Left forelimb (tissue), 1 donor: ENCODE data around the gene MAL.

Source experiments
- DNase-seq: peaks from one replicate; pipeline ENCODE4 v3.0.0-alpha.2; 2018; ENCODE audit warnings: low spot score

Gene MAL

GRCh38 chr2:95049961-95050360 lies 24.5 kb downstream of the MAL start:
- no peak for DNase-seq

- no peak for DNase-seq
These were observed 25.1 kb downstream of the MAL start for GRCh38 chr2:95050385-95051300.

GRCh38 chr2:95051626-95052025 lies 26.1 kb downstream of the MAL start:
- DNase-seq: no peak

- DNase-seq: no peak
These were observed 26.8 kb downstream of the MAL start for GRCh38 chr2:95052307-95052706.

GRCh38 chr2:95052804-95053479 lies 27.4 kb downstream of the MAL start:
- DNase-seq: no peak

- DNase-seq: no peak
These were observed 28.0 kb downstream of the MAL start for GRCh38 chr2:95053543-95053942.

- DNase-seq: no peak
These were observed 28.5 kb downstream of the MAL start for GRCh38 chr2:95054016-95054415.

GRCh38 chr2:95055262-95055661 lies 29.8 kb downstream of the MAL start:
- no peak for DNase-seq

GRCh38 chr2:95056044-95056443 lies 30.5 kb downstream of the MAL start:
- no peak for DNase-seq

GRCh38 chr2:95056461-95057459 lies 31.3 kb downstream of the MAL start:
- no peak for DNase-seq

- peak; percentile 14 for DNase-seq
These were observed 32.2 kb downstream of the MAL start for GRCh38 chr2:95057535-95058370.

- peak; percentile 45 for DNase-seq
These were observed 33.0 kb downstream of the MAL start for GRCh38 chr2:95058466-95058988.

- DNase-seq: peak; percentile 54
These were observed 33.6 kb downstream of the MAL start for GRCh38 chr2:95058989-95059641.

- no peak for DNase-seq
These were observed 34.3 kb downstream of the MAL start for GRCh38 chr2:95059656-95060370.

- DNase-seq: peak; percentile 49
These were observed 35.1 kb downstream of the MAL start for GRCh38 chr2:95060446-95061118.

GRCh38 chr2:95061119-95061512 lies 35.6 kb downstream of the MAL start:
- peak; percentile 22 for DNase-seq

GRCh38 chr2:95061601-95062183 lies 36.2 kb downstream of the MAL start:
- peak; percentile 54 for DNase-seq

- DNase-seq: peak; percentile 53
These were observed 37.0 kb downstream of the MAL start for GRCh38 chr2:95062242-95063085.
